Loucy (cell line): ENCODE results near the gene ELMO1.

Experiments
- H2AFZ ChIP-seq: fragments of 200-600 bp; sonication (generic); 2 replicates; pipeline ENCODE4 v1.6.0; 2016; ENCODE audit warnings: antibody characterized with exemption, mild to moderate bottlenecking, low read length, moderate library complexity
- H3F3A ChIP-seq: fragments of 200-600 bp; 2 replicates; pipeline ENCODE4 v1.6.0; 2016; ENCODE audit warnings: antibody characterized with exemption, low read depth, mild to moderate bottlenecking
- H3K27me3 ChIP-seq: fragments of 200-600 bp; sonication (generic); 2 replicates; pipeline ENCODE4 v1.6.1; 2014; ENCODE audit warnings: low read length, mild to moderate bottlenecking; ENCODE audit not compliant: insufficient read depth, poor library complexity, severe bottlenecking
- H3K36me3 ChIP-seq: fragments of 200-600 bp; sonication (generic); 2 replicates; pipeline ENCODE4 v1.6.1; 2016; ENCODE audit warnings: low read length; ENCODE audit not compliant: insufficient read depth
- H3K4me1 ChIP-seq: fragments of 200-600 bp; sonication (generic); 2 replicates; pipeline ENCODE4 v1.5.1; 2014; ENCODE audit warnings: low read length, mild to moderate bottlenecking; ENCODE audit not compliant: insufficient read depth, poor library complexity, severe bottlenecking
- H3K4me2 ChIP-seq: fragments of 200-600 bp; sonication (generic); 2 replicates; pipeline ENCODE4 v1.6.0; 2014; ENCODE audit warnings: antibody characterized with exemption, low read length, low read depth, mild to moderate bottlenecking; ENCODE audit not compliant: poor library complexity, severe bottlenecking
- H3K4me3 ChIP-seq: fragments of 200-600 bp; sonication (generic); 2 replicates; pipeline ENCODE4 v1.5.1; 2014; ENCODE audit warnings: low read length, mild to moderate bottlenecking, mixed read lengths; ENCODE audit not compliant: poor library complexity, severe bottlenecking
- H3K79me2 ChIP-seq: fragments of 200-600 bp; sonication (generic); 2 replicates; pipeline ENCODE4 v1.6.1; 2014; ENCODE audit warnings: low read length; ENCODE audit not compliant: insufficient read depth
- H3K9ac ChIP-seq: fragments of 200-600 bp; sonication (generic); 2 replicates; pipeline ENCODE4 v1.6.0; 2014; ENCODE audit warnings: mild to moderate bottlenecking, low read depth, low read length, moderate library complexity; ENCODE audit not compliant: poor library complexity, severe bottlenecking
- H3K9me2 ChIP-seq: fragments of 200-600 bp; sonication (generic); replicated peaks from 2 replicates; pipeline ENCODE4 v1.6.1; 2016; ENCODE audit warnings: low read depth, low read length, mixed read lengths
- H3K9me3 ChIP-seq: fragments of 200-600 bp; sonication (generic); 2 replicates; pipeline ENCODE4 v1.6.1; 2014; ENCODE audit warnings: mild to moderate bottlenecking, antibody characterized with exemption, low read length, low read depth; ENCODE audit not compliant: insufficient read depth
- H4K20me1 ChIP-seq: fragments of 200-600 bp; sonication (generic); 2 replicates; pipeline ENCODE4 v1.6.0; 2014; ENCODE audit warnings: antibody characterized with exemption, low read length, mild to moderate bottlenecking; ENCODE audit not compliant: insufficient read depth, poor library complexity, severe bottlenecking
- EZH2phosphoT487 ChIP-seq: fragments of 200-600 bp; IDR thresholded peaks from 2 replicates; pipeline ENCODE4 v1.6.1; 2018; ENCODE audit warnings: antibody characterized with exemption, mild to moderate bottlenecking, moderate library complexity, borderline replicate concordance
- TF ChIP-seq, protein P1 (sequence below): fragments of 200-600 bp; sonication (generic); conservative IDR thresholded peaks from 2 replicates; pipeline ENCODE4 v1.5.1; 2014; ENCODE audit warnings: mild to moderate bottlenecking, antibody characterized with exemption, low read length

The ELMO1 gene

DNA sequence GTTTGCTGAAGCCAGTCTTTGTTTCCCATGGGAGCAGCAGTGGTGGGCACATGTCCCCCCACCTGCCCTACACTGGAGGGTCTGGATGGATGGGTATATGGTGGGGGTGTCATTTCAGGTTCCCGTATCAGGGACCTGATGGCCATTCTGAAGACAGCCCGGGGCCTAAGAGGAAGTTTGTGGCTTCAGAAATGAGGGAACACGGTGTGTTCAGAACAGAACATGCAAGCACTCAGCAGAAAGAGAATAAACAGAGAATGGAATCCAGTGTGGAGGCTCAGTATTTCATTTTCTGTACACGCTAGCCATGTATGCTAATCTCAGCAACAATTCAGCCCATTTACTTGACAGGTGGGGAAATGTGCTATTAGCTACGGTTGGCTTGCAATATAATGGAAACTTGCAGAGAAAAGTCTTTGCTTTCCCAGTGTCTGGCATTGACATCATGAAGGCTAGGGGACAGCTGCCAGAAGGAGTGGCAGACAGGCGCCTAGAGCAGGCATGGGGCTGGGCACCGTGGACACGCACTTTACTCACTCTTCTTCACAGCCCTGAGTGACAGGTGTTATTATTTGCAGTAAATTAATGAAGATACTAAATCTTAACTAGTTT is 98.6 kb downstream of the ELMO1 start:
- Histone ChIP-seq H3K79me2 (peaks cover 61% of the 10 kb centered on the region), H4K20me1 (peaks cover 11% of the 10 kb centered on the region), H3F3A (peaks cover 8% of the 10 kb centered on the region; the same call in 1 of the 2 replicates), H2AFZ (no peak overlapping the region), H3K4me1 (peaks cover 72% of the 10 kb centered on the region), H3K4me2 (peak overlapping the region; percentile 80), H3K4me3 (peak overlapping the region; percentile 81), H3K9me2 (no peaks in the 10 kb centered on the region), H3K9ac (peak overlapping the region; percentile 72), H3K36me3 (no peaks in the 10 kb centered on the region), H3K27me3 (no peaks in the 10 kb centered on the region), H3K9me3 (no peaks in the 10 kb centered on the region)
- TF ChIP-seq, protein P1, sequence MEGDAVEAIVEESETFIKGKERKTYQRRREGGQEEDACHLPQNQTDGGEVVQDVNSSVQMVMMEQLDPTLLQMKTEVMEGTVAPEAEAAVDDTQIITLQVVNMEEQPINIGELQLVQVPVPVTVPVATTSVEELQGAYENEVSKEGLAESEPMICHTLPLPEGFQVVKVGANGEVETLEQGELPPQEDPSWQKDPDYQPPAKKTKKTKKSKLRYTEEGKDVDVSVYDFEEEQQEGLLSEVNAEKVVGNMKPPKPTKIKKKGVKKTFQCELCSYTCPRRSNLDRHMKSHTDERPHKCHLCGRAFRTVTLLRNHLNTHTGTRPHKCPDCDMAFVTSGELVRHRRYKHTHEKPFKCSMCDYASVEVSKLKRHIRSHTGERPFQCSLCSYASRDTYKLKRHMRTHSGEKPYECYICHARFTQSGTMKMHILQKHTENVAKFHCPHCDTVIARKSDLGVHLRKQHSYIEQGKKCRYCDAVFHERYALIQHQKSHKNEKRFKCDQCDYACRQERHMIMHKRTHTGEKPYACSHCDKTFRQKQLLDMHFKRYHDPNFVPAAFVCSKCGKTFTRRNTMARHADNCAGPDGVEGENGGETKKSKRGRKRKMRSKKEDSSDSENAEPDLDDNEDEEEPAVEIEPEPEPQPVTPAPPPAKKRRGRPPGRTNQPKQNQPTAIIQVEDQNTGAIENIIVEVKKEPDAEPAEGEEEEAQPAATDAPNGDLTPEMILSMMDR, result no peak
- TF ChIP-seq EZH2phosphoT487, result no peak

DNA sequence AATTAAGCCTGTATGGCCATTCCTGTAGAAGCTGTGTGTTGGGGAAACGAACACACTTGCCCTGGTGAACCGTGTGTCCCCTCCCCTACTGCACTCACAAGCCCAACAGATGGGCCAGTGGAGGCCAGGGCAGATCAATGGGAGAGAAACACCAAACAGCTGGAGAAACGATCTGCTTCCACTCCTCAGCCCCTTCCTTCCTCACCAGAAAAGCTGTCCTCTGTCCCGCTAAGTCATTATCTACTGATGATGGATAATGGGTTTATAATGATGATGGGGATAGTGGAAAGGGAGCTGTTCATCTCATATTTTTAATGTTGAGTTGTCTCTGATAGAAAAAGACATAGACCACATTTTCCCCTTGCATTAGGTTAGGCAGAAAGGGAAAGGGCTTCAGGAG is 99.7 kb downstream of the ELMO1 start:
- peaks cover 70% of the 10 kb centered on the region for H3K4me1 ChIP-seq
- peaks cover 11% of the 10 kb centered on the region for H4K20me1 ChIP-seq
- H3K79me2 ChIP-seq, result peaks cover 71% of the 10 kb centered on the region
- no peaks in the 10 kb centered on the region for H3K9me2 ChIP-seq
- H3K9ac ChIP-seq, result no peak overlapping the region
- H3K9me3 ChIP-seq, result no peaks in the 10 kb centered on the region
- no peak overlapping the region for H3K4me3 ChIP-seq
- H3F3A ChIP-seq, result peaks cover 11% of the 10 kb centered on the region
- peak overlapping the region; percentile 27 for H3K4me2 ChIP-seq
- no peak for TF ChIP-seq EZH2phosphoT487
- TF ChIP-seq, protein P1, result no peak
- H2AFZ ChIP-seq, result no peak overlapping the region
- H3K36me3 ChIP-seq, result no peaks in the 10 kb centered on the region
- H3K27me3 ChIP-seq, result no peaks in the 10 kb centered on the region

GRCh38 chr7:37346761-37347160 is 101.9 kb downstream of the ELMO1 start:
- H3K4me2 ChIP-seq, result peak overlapping the region; percentile 27
- H3K9ac ChIP-seq, result no peak overlapping the region
- peaks cover 14% of the 10 kb centered on the region for H3F3A ChIP-seq
- no peaks in the 10 kb centered on the region for H3K27me3 ChIP-seq
- H3K36me3 ChIP-seq, result no peaks in the 10 kb centered on the region
- H3K79me2 ChIP-seq, result peaks cover 71% of the 10 kb centered on the region
- H3K9me2 ChIP-seq, result no peaks in the 10 kb centered on the region
- H4K20me1 ChIP-seq, result peaks cover under 1% of the 10 kb centered on the region
- H3K4me3 ChIP-seq, result no peak overlapping the region
- no peak overlapping the region for H2AFZ ChIP-seq
- peaks cover 74% of the 10 kb centered on the region for H3K4me1 ChIP-seq
- no peaks in the 10 kb centered on the region for H3K9me3 ChIP-seq
- TF ChIP-seq, protein P1, result no peak
- TF ChIP-seq EZH2phosphoT487, result no peak
